Body of pancreas (tissue), 4 donors: ENCODE data around the gene WNT11.

Experiments
- CTCF ChIP-seq, 7 experiments: fragments of 450-650 bp in 4 of 7; fragments of 200-600 bp in 3 of 7; sonication (generic) in 3 of 7; IDR thresholded peaks; one replicate each; pipeline ENCODE4 v1.5.1; 2016 to 2019; ENCODE audit warnings: antibody characterized with exemption in 7 of 7
- POLR2A ChIP-seq, 3 donors: fragments of 450-650 bp; IDR thresholded peaks; one replicate each; pipeline ENCODE4 v1.6.1; 2016; ENCODE audit warnings: antibody characterized with exemption in 3 of 3, mild to moderate bottlenecking in 2 of 3

GRCh38 chr11:76242004-76242779 lies 35.9 kb upstream of the WNT11 start:
- TF ChIP-seq CTCF (IDR thresholded peaks at IDR 0.05) (no peak), POLR2A (IDR thresholded peaks at IDR 0.05) (no peak)
